ENCODE data around the gene AKAIN1. TPM values are rescaled to one million over a fixed set of nuclear protein-coding genes. Genes with fewer than 3 reads are reported as not detected.

AKAIN1 gene
- total and polyA plus RNA-seq, 7 donors: 0.34 TPM; not detected in 6

- Histone ChIP-seq H3K9me3 (no peaks in the 10 kb centered on the region), H3K4me3 (no peak overlapping the region), H3K27me3 (ENCODE audit: insufficient read depth in 3 of 3, low read length in 2 of 3) (no peaks in the 10 kb centered on the region), H3K36me3 (ENCODE audit: insufficient read depth in 1 of 2, low read depth in 1 of 2) (no peaks in the 10 kb centered on the region), H3K4me1 (no peaks in the 10 kb centered on the region), H3K27ac (no peak overlapping the region)
- no peak for ATAC-seq
- TF ChIP-seq, protein P1, sequence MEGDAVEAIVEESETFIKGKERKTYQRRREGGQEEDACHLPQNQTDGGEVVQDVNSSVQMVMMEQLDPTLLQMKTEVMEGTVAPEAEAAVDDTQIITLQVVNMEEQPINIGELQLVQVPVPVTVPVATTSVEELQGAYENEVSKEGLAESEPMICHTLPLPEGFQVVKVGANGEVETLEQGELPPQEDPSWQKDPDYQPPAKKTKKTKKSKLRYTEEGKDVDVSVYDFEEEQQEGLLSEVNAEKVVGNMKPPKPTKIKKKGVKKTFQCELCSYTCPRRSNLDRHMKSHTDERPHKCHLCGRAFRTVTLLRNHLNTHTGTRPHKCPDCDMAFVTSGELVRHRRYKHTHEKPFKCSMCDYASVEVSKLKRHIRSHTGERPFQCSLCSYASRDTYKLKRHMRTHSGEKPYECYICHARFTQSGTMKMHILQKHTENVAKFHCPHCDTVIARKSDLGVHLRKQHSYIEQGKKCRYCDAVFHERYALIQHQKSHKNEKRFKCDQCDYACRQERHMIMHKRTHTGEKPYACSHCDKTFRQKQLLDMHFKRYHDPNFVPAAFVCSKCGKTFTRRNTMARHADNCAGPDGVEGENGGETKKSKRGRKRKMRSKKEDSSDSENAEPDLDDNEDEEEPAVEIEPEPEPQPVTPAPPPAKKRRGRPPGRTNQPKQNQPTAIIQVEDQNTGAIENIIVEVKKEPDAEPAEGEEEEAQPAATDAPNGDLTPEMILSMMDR (IDR thresholded peaks at IDR 0.05): no peak
- DNase-seq: no peak
- WGBS, 3 donors: 57 to 66% (median 61%) methylated on average over 4 of the region's 4 CpGs
- intact Hi-C loops (cut with DNase I): no loop called here
These were observed 54.9 kb downstream of the AKAIN1 start for GRCh38 chr18:5142131-5142530.

GRCh38 chr18:5137261-5137660, 59.8 kb downstream of the AKAIN1 start:
- TF ChIP-seq, protein P1 (IDR thresholded peaks at IDR 0.05): no peak
- Histone ChIP-seq H3K27me3 (ENCODE audit: insufficient read depth in 3 of 3, low read length in 2 of 3) (no peaks in the 10 kb centered on the region), H3K4me1 (no peaks in the 10 kb centered on the region), H3K9me3 (no peaks in the 10 kb centered on the region), H3K27ac (no peak overlapping the region), H3K4me3 (no peak overlapping the region), H3K36me3 (ENCODE audit: insufficient read depth in 1 of 2, low read depth in 1 of 2) (no peaks in the 10 kb centered on the region)
- no peak for ATAC-seq
- WGBS, 3 donors: 35 to 75% (median 43%) methylated on average over 2 of the region's 2 CpGs
- intact Hi-C loops (cut with DNase I): no loop called here
- no peak for DNase-seq

DNA sequence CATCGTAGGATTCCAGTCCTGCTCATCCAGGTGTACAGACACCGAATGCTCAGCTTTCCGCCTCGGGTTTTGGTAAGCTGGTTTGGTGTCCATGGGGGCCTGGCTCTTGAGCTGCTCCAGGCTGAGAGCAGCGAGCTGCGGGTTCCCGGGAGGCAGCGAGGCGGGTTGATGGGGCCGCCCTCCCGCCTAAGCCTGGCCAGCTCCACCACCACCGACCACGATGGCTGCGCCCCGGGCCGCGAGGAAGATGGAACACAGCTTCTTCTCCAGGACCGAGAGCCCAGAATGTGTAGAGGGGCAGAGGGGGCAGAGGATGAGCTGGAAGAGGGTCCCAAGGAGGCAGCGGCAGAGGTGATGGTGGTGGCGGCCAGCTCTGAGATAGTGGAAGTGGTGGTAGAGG, 64.1 kb downstream of the AKAIN1 start:
- Histone ChIP-seq H3K36me3 (ENCODE audit: insufficient read depth in 1 of 2, low read depth in 1 of 2) (no peaks in the 10 kb centered on the region), H3K27ac (no peak overlapping the region), H3K9me3 (no peaks in the 10 kb centered on the region), H3K27me3 (ENCODE audit: insufficient read depth in 3 of 3, low read length in 2 of 3) (no peaks in the 10 kb centered on the region), H3K4me3 (no peak overlapping the region), H3K4me1 (no peaks in the 10 kb centered on the region)
- intact Hi-C loops (cut with DNase I): loop anchor here in 1 of 2 donors (5.0 kb wide), 1 partner anchor 594 kb away; no protein-coding TSS in a partner anchor
- DNase-seq (no peak), ATAC-seq (no peak)
- TF ChIP-seq, protein P1 (IDR thresholded peaks at IDR 0.05): no peak
- 90 to 97% (median 94%) methylated on average over 20 of the region's 20 CpGs for WGBS, 3 donors

DNA sequence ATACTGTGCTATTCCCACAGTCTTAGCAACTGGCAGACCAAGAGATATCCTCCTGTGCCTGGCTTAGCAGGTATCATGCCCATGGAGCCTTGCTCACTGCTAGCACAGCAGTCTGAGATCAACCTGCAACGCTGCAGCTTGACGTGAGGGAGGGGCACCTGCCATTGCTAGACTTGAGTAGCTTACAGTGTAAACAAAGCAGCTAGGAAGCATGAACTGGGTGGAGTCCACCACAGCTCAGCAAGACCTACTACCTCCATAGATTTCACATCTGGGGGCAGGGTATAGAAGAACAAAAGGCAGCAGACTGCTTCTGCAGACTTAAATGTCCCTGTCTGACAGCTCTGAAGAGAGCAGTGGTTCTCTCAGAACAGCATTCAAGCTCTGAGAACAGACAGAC, 74.8 kb downstream of the AKAIN1 start:
- H3K27ac ChIP-seq: no peak overlapping the region
- no peak for DNase-seq
- no peaks in the 10 kb centered on the region for H3K4me1 ChIP-seq
- TF ChIP-seq, protein P1 (IDR thresholded peaks at IDR 0.05): no peak
- no peaks in the 10 kb centered on the region for H3K27me3 ChIP-seq (ENCODE audit: insufficient read depth in 3 of 3, low read length in 2 of 3)
- intact Hi-C loops (cut with DNase I): no loop called here
- no peaks in the 10 kb centered on the region for H3K9me3 ChIP-seq
- WGBS, 3 donors: 82 to 84% (median 84%) methylated on average over 2 of the region's 2 CpGs
- H3K4me3 ChIP-seq: no peak overlapping the region
- no peak for ATAC-seq
- H3K36me3 ChIP-seq (ENCODE audit: insufficient read depth in 1 of 2, low read depth in 1 of 2): no peaks in the 10 kb centered on the region

GRCh38 chr18:5110266-5110665, 86.8 kb downstream of the AKAIN1 start:
- H3K4me3 ChIP-seq: no peak overlapping the region
- H3K9me3 ChIP-seq: no peaks in the 10 kb centered on the region
- DNase-seq (no peak), ATAC-seq (no peak)
- H3K27ac ChIP-seq: no peak overlapping the region
- H3K36me3 ChIP-seq (ENCODE audit: insufficient read depth in 1 of 2, low read depth in 1 of 2): no peaks in the 10 kb centered on the region
- no peaks in the 10 kb centered on the region for H3K4me1 ChIP-seq
- intact Hi-C loops (cut with DNase I): no loop called here
- TF ChIP-seq, protein P1 (IDR thresholded peaks at IDR 0.05): no peak
- no peaks in the 10 kb centered on the region for H3K27me3 ChIP-seq (ENCODE audit: insufficient read depth in 3 of 3, low read length in 2 of 3)

Data from psoas muscle (tissue), 8 donors.